Neural progenitor cell (in vitro differentiated cells): ENCODE data around the gene PRRC1. TPM values are rescaled to one million over a fixed set of nuclear protein-coding genes. Genes with fewer than 3 reads are reported as not detected.

Experiments used
- DNase-seq: peaks from one replicate; pipeline ENCODE4 v3.0.0-alpha.2; 2016; ENCODE audit warnings: low spot score
- H2AFZ ChIP-seq: fragments of 200-600 bp; sonication (generic); replicated peaks from 2 replicates; pipeline ENCODE4 v1.6.1; 2016; ENCODE audit warnings: antibody characterized with exemption
- H3F3A ChIP-seq: fragments of 200-600 bp; sonication (generic); 2 replicates; pipeline ENCODE4 v1.6.1; 2016; ENCODE audit warnings: antibody characterized with exemption, low read depth
- H3K27ac ChIP-seq: fragments of 200-600 bp; sonication (generic); 2 replicates; pipeline ENCODE4 v1.5.1; 2016; ENCODE audit warnings: mild to moderate bottlenecking
- H3K27me3 ChIP-seq: fragments of 200-600 bp; sonication (generic); 2 replicates; pipeline ENCODE4 v1.6.1; 2016; ENCODE audit warnings: mild to moderate bottlenecking, moderate library complexity
- H3K36me3 ChIP-seq: fragments of 200-600 bp; sonication (generic); 2 replicates; pipeline ENCODE4 v1.5.1; 2016
- H3K4me1 ChIP-seq: fragments of 200-600 bp; sonication (generic); 2 replicates; pipeline ENCODE4 v1.6.1; 2016; ENCODE audit warnings: mixed run types
- H3K4me2 ChIP-seq: fragments of 200-600 bp; sonication (generic); 2 replicates; pipeline ENCODE4 v1.6.1; 2016
- H3K4me3 ChIP-seq: fragments of 200-600 bp; sonication (generic); 2 replicates; pipeline ENCODE4 v1.5.1; 2016
- H3K79me2 ChIP-seq: fragments of 200-600 bp; sonication (generic); 2 replicates; pipeline ENCODE4 v1.6.1; 2016; ENCODE audit warnings: low read depth
- H3K9ac ChIP-seq: fragments of 200-600 bp; sonication (generic); 2 replicates; pipeline ENCODE4 v1.6.1; 2016
- H3K9me3 ChIP-seq: fragments of 200-600 bp; sonication (generic); 2 replicates; pipeline ENCODE4 v1.5.1; 2016; ENCODE audit warnings: low read depth
- H4K20me1 ChIP-seq: fragments of 200-600 bp; sonication (generic); 2 replicates; pipeline ENCODE4 v1.6.1; 2016; ENCODE audit warnings: low read depth
- H3K27ac Mint-ChIP-seq: 3 replicates; pipeline ENCODE4 v1.8.0; 2021; ENCODE audit warnings: mixed read lengths
- H3K27me3 Mint-ChIP-seq: 2 replicates; pipeline ENCODE4 v1.8.0; 2022; ENCODE audit warnings: low read depth, mild to moderate bottlenecking, inconsistent platforms, moderate library complexity, mixed read lengths; ENCODE audit not compliant: insufficient read depth
- H3K36me3 Mint-ChIP-seq: 3 replicates; pipeline ENCODE4 v1.8.0; 2021; ENCODE audit warnings: mixed read lengths
- H3K4me1 Mint-ChIP-seq: 3 replicates; pipeline ENCODE4 v1.8.0; 2021; ENCODE audit warnings: mixed read lengths
- H3K4me3 Mint-ChIP-seq: 3 replicates; pipeline ENCODE4 v1.8.0; 2021; ENCODE audit warnings: mild to moderate bottlenecking, moderate library complexity, mixed read lengths
- H3K9me3 Mint-ChIP-seq: 3 replicates; pipeline ENCODE4 v1.8.0; 2020; ENCODE audit warnings: mixed read lengths
- CTCF ChIP-seq: fragments of 200-600 bp; sonication (generic); IDR thresholded peaks from 2 replicates; pipeline ENCODE4 v1.5.1; 2017; ENCODE audit warnings: antibody characterized with exemption, mild to moderate bottlenecking
- EZH2 ChIP-seq: fragments of 200-600 bp; sonication (generic); IDR thresholded peaks from 2 replicates; pipeline ENCODE4 v1.6.1; 2017; ENCODE audit warnings: antibody characterized with exemption, mild to moderate bottlenecking, moderate library complexity
- EZH2phosphoT487 ChIP-seq: fragments of 200-600 bp; sonication (generic); IDR thresholded peaks from 2 replicates; pipeline ENCODE4 v1.6.1; 2017; ENCODE audit warnings: antibody characterized with exemption
- total RNA-seq: library from RNA; depleted of rRNA; stranded (reverse); fragments of >200 nt; gene quantifications from 2 replicates; pipeline ENCODE4 v1.2.3, GENCODE V29; 2015; ENCODE audit warnings: low replicate concordance

Gene PRRC1
- total RNA-seq, 1 donor from 2014 or later = 58.9 TPM

GRCh38 chr5:127574852-127575679, 57.6 kb downstream of the PRRC1 start:
- Histone ChIP-seq H3K36me3 (no peaks in the 10 kb centered on the region), H3K9me3 (no peaks in the 10 kb centered on the region), H3K27me3 (no peaks in the 10 kb centered on the region), H2AFZ (no peak overlapping the region), H4K20me1 (no peaks in the 10 kb centered on the region), H3K4me1 (no peaks in the 10 kb centered on the region), H3K27ac (no peak overlapping the region), H3K79me2 (no peaks in the 10 kb centered on the region), H3F3A (no peaks in the 10 kb centered on the region), H3K4me3 (no peak overlapping the region), H3K9ac (no peak overlapping the region), H3K4me2 (no peak overlapping the region)
- Mint-ChIP-seq H3K4me1 (no peaks in the 10 kb centered on the region), H3K9me3 (peaks cover 18% of the 10 kb centered on the region), H3K27me3 (peaks cover 2% of the 10 kb centered on the region), H3K27ac (no peak overlapping the region), H3K36me3 (peaks cover 2% of the 10 kb centered on the region), H3K4me3 (no peak overlapping the region)
- no peak for DNase-seq
- TF ChIP-seq EZH2phosphoT487 (no peak), EZH2 (no peak), CTCF (no peak)

GRCh38 chr5:127577458-127577857, 60.0 kb downstream of the PRRC1 start:
- Histone ChIP-seq H3K79me2 (no peaks in the 10 kb centered on the region), H3F3A (no peaks in the 10 kb centered on the region), H3K27ac (no peak overlapping the region), H3K9ac (no peak overlapping the region), H3K4me2 (no peak overlapping the region), H3K36me3 (no peaks in the 10 kb centered on the region), H3K4me3 (no peak overlapping the region), H3K4me1 (no peaks in the 10 kb centered on the region), H4K20me1 (no peaks in the 10 kb centered on the region), H3K9me3 (no peaks in the 10 kb centered on the region), H3K27me3 (no peaks in the 10 kb centered on the region), H2AFZ (no peak overlapping the region)
- H3K4me1 Mint-ChIP-seq = no peaks in the 10 kb centered on the region
- peaks cover 18% of the 10 kb centered on the region for H3K9me3 Mint-ChIP-seq
- TF ChIP-seq EZH2phosphoT487 (no peak), CTCF (no peak), EZH2 (no peak)
- no peak overlapping the region for H3K4me3 Mint-ChIP-seq
- H3K27me3 Mint-ChIP-seq = peaks cover 2% of the 10 kb centered on the region
- H3K36me3 Mint-ChIP-seq = peaks cover 2% of the 10 kb centered on the region
- DNase-seq = no peak
- no peak overlapping the region for H3K27ac Mint-ChIP-seq

GRCh38 chr5:127580731-127581130, 63.3 kb downstream of the PRRC1 start:
- H3K27ac Mint-ChIP-seq = no peak overlapping the region
- DNase-seq = no peak
- H3K4me2 ChIP-seq = no peak overlapping the region
- no peaks in the 10 kb centered on the region for H4K20me1 ChIP-seq
- no peak overlapping the region for H3K4me3 Mint-ChIP-seq
- no peaks in the 10 kb centered on the region for H3F3A ChIP-seq
- H3K4me3 ChIP-seq = no peak overlapping the region
- peaks cover 3% of the 10 kb centered on the region for H3K27me3 Mint-ChIP-seq
- no peak for TF ChIP-seq EZH2
- no peak for TF ChIP-seq CTCF
- no peak for TF ChIP-seq EZH2phosphoT487
- no peaks in the 10 kb centered on the region for H3K36me3 Mint-ChIP-seq
- no peaks in the 10 kb centered on the region for H3K79me2 ChIP-seq
- no peaks in the 10 kb centered on the region for H3K27me3 ChIP-seq
- no peak overlapping the region for H3K9ac ChIP-seq
- H3K27ac ChIP-seq = no peak overlapping the region
- no peaks in the 10 kb centered on the region for H3K4me1 Mint-ChIP-seq
- H3K9me3 Mint-ChIP-seq = no peaks in the 10 kb centered on the region
- no peaks in the 10 kb centered on the region for H3K36me3 ChIP-seq
- H3K9me3 ChIP-seq = no peaks in the 10 kb centered on the region
- H3K4me1 ChIP-seq = no peaks in the 10 kb centered on the region
- no peak overlapping the region for H2AFZ ChIP-seq
